OCI-LY7 (cell line): ENCODE measurements around the gene PZP. TPM values are rescaled to one million over a fixed set of nuclear protein-coding genes. Genes with fewer than 3 reads are reported as not detected.

Experiments used
- BruUV-seq: library from RNA; stranded (reverse); fragments of 400-500 nt; replicated peaks from 2 replicates; lab custom pipeline; 2021; lab: Mats Ljungman, UMichigan
- CTCF ChIA-PET: fragments of 300-600 bp; sonication (Branson Sonifier 250); formaldehyde crosslinking; loops from one replicate; lab custom pipeline; 2022; ENCODE audit warnings: antibody characterized with exemption; ENCODE audit not compliant: unreplicated experiment; lab: Charles Lee
- POLR2A ChIA-PET: fragments of 300-600 bp; sonication (Branson Sonifier 250); formaldehyde crosslinking; loops from one replicate; lab custom pipeline; 2022; ENCODE audit warnings: antibody characterized with exemption; lab: Charles Lee
- DNase-seq: peaks from one replicate; pipeline ENCODE4 v3.0.0-alpha.2; 2015; ENCODE audit warnings: low spot score
- H2AFZ ChIP-seq: fragments of 200-600 bp; sonication (generic), shearing (Covaris generic); 2 replicates; pipeline ENCODE4 v1.6.1; 2014; ENCODE audit warnings: mild to moderate bottlenecking, antibody characterized with exemption, low read length, moderate library complexity
- H3K27ac ChIP-seq: fragments of 200-600 bp; sonication (generic); 2 replicates; pipeline ENCODE4 v1.5.1; 2014; ENCODE audit warnings: mixed run types, low read depth, mild to moderate bottlenecking, moderate library complexity, low read length, inconsistent platforms; ENCODE audit not compliant: poor library complexity, severe bottlenecking
- H3K36me3 ChIP-seq: fragments of 200-600 bp; sonication (generic); 2 replicates; pipeline ENCODE4 v1.6.1; 2014; ENCODE audit warnings: mild to moderate bottlenecking, antibody characterized with exemption, low read length, moderate library complexity, mixed read lengths; ENCODE audit not compliant: insufficient read depth
- H3K4me1 ChIP-seq: fragments of 200-600 bp; sonication (generic); 2 replicates; pipeline ENCODE4 v1.5.1; 2014; ENCODE audit warnings: mild to moderate bottlenecking, low read length; ENCODE audit not compliant: insufficient read depth, poor library complexity, severe bottlenecking
- H3K4me2 ChIP-seq: fragments of 200-600 bp; sonication (generic); 2 replicates; pipeline ENCODE4 v1.6.1; 2014; ENCODE audit warnings: mild to moderate bottlenecking, low read length
- H3K4me3 ChIP-seq: fragments of 200-600 bp; sonication (generic); 2 replicates; pipeline ENCODE4 v1.5.1; 2014; ENCODE audit warnings: mild to moderate bottlenecking, low read depth, low read length; ENCODE audit not compliant: poor library complexity, severe bottlenecking
- H3K79me2 ChIP-seq: fragments of 200-600 bp; sonication (generic); 2 replicates; pipeline ENCODE4 v1.6.1; 2016; ENCODE audit warnings: low read depth, mild to moderate bottlenecking, low read length, moderate library complexity, mixed read lengths; ENCODE audit not compliant: insufficient read depth
- H3K9me2 ChIP-seq: fragments of 200-600 bp; sonication (generic); 2 replicates; pipeline ENCODE4 v1.6.1; 2016; ENCODE audit warnings: mild to moderate bottlenecking, low read length, mixed read lengths; ENCODE audit not compliant: insufficient read depth
- H3K9me3 ChIP-seq: fragments of 200-600 bp; sonication (generic); 2 replicates; pipeline ENCODE4 v1.6.1; 2014; ENCODE audit warnings: mild to moderate bottlenecking, mixed run types, low read length, mixed read lengths
- H4K20me1 ChIP-seq: fragments of 200-600 bp; sonication (generic); 2 replicates; pipeline ENCODE4 v1.6.1; 2014; ENCODE audit warnings: mild to moderate bottlenecking, antibody characterized with exemption, low read length, moderate library complexity, mixed read lengths; ENCODE audit not compliant: insufficient read depth
- CTCF ChIP-seq: fragments of 200-600 bp; sonication (generic); conservative IDR thresholded peaks from 2 replicates; pipeline ENCODE4 v1.5.1; 2014; ENCODE audit warnings: mild to moderate bottlenecking, antibody characterized with exemption, low read length, moderate library complexity, mixed read lengths
- EZH2phosphoT487 ChIP-seq: fragments of 200-600 bp; sonication (generic); IDR thresholded peaks from 2 replicates; pipeline ENCODE4 v1.6.1; 2018; ENCODE audit warnings: low read depth, borderline replicate concordance, mild to moderate bottlenecking, mixed run types, antibody characterized with exemption, low read length, moderate library complexity, mixed read lengths
- intact Hi-C: fragments of 100-400 bp; cut with micrococcal nuclease; formaldehyde crosslinking; loops from one replicate; pipeline ENCODE4 v1.10.0; 2022; ENCODE audit not compliant: unreplicated experiment
- total RNA-seq, 2 experiments: library from RNA; depleted of rRNA in 1 of 2; stranded (reverse); fragments of >200 nt in 1 of 2; shearing (Covaris generic) in 1 of 2; gene quantifications; 2 replicates each; pipeline ENCODE4 v1.2.3, GENCODE V29; 2014 to 2022

The PZP gene
- total RNA-seq, 2 experiments from 2014 or later = not detected

DNA sequence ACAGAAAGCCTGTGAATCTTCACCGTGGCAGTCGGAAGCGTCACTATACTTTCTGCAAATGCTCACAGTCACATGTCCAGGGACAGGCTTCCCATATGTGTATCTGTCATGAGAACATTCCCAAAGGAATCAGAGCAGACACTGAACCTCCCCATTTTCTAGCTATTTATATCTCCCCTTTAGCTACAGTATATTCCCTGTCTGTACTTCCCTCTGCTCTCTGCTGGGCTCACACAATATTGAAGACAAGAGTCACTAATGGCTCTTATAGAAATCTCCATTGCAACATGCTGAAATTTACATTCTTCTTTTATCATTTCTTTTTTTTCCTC, 100.7 kb downstream of the PZP start:
- ChIA-PET POLR2A (no interaction called here), CTCF (no interaction called here)
- no peak for DNase-seq
- H2AFZ ChIP-seq = no peak overlapping the region
- no peaks in the 10 kb centered on the region for H3K36me3 ChIP-seq
- TF ChIP-seq EZH2phosphoT487 (no peak), CTCF (no peak)
- no peaks in the 10 kb centered on the region for H3K4me1 ChIP-seq
- H3K27ac ChIP-seq = no peak overlapping the region
- no TSS peak for BruUV-seq
- H3K9me3 ChIP-seq = no peaks in the 10 kb centered on the region
- H3K4me2 ChIP-seq = no peak overlapping the region
- H3K4me3 ChIP-seq = no peak overlapping the region
- no peaks in the 10 kb centered on the region for H3K79me2 ChIP-seq
- H3K9me2 ChIP-seq = no peaks in the 10 kb centered on the region
- intact Hi-C loops = no loop called here
- no peaks in the 10 kb centered on the region for H4K20me1 ChIP-seq

DNA sequence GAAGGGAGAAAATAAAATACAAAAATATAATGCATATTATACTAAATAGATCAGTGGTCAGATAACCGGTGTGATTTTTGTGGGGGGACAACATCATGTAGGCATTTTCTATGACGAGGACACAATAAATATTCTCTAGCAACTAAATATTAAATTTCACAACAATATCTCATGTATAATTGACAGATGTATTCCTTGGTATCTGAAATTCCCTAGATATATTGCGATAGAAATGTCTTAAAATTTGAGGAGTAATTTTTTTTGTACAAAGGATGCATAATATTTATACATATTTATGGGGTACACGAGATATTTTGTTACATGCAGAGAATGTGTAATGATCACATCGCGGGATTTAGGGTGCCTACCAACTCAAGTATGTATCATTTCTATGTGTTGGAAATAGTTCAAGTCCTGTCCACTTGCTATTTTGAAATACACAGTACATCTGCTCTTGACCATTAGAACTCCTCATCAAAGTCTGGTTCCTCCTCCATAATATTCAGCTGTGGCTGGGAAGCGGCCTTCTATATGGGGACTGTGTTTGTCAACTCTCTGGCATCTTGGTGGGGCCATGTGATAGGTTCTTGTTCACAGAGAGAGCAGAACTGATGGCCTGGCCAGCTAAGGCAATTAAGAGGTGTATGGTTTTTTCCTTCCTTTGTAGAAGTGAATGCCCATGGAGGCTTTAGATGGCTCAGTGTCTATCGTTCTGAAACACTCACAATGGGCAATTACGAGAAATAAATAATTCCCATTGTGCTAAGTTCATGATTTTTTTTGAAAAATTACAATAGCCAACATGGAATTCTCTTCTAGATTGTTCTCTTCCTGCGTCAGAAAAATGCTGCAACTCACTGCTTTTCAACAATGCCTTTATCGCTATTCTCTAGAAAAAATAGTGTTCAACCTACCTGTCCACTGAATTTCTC, 101.3 kb downstream of the PZP start:
- Histone ChIP-seq H3K4me1 (no peaks in the 10 kb centered on the region), H3K9me2 (no peaks in the 10 kb centered on the region), H4K20me1 (no peaks in the 10 kb centered on the region), H2AFZ (no peak overlapping the region), H3K4me3 (no peak overlapping the region), H3K9me3 (no peaks in the 10 kb centered on the region), H3K36me3 (no peaks in the 10 kb centered on the region), H3K27ac (no peak overlapping the region), H3K79me2 (no peaks in the 10 kb centered on the region), H3K4me2 (no peak overlapping the region)
- no TSS peak for BruUV-seq
- intact Hi-C loops = no loop called here
- no peak for TF ChIP-seq EZH2phosphoT487
- no peak for TF ChIP-seq CTCF
- CTCF ChIA-PET = no interaction called here
- POLR2A ChIA-PET = no interaction called here
- no peak for DNase-seq

GRCh38 chr12:9106067-9106466, 102.1 kb downstream of the PZP start:
- Histone ChIP-seq H2AFZ (no peak overlapping the region), H3K4me1 (no peaks in the 10 kb centered on the region), H3K9me2 (no peaks in the 10 kb centered on the region), H4K20me1 (no peaks in the 10 kb centered on the region), H3K79me2 (no peaks in the 10 kb centered on the region), H3K9me3 (no peaks in the 10 kb centered on the region), H3K36me3 (no peaks in the 10 kb centered on the region), H3K4me3 (no peak overlapping the region), H3K27ac (no peak overlapping the region), H3K4me2 (no peak overlapping the region)
- no peak for DNase-seq
- POLR2A ChIA-PET = no interaction called here
- CTCF ChIA-PET = no interaction called here
- intact Hi-C loops = no loop called here
- no peak for TF ChIP-seq EZH2phosphoT487
- TF ChIP-seq CTCF = no peak
- BruUV-seq = no TSS peak
